Left colon (tissue), 2 donors: ENCODE data around the gene ADGRF1. TPM values are rescaled to one million over a fixed set of nuclear protein-coding genes. Genes with fewer than 3 reads are reported as not detected.

ENCODE experiments used
- ATAC-seq: fragments of 200-7000 bp; cut with Tn5 transposase; one replicate; pipeline ENCODE4 v1.9.1; 2020; ENCODE audit warnings: mild to moderate bottlenecking, moderate library complexity
- DNase-seq, 2 donors: peaks; one replicate each; pipeline ENCODE4 v3.0.0-alpha.2; 2020
- intact Hi-C, 2 donors: fragments of 100-400 bp; cut with DNase I in 1 of 2; cut with micrococcal nuclease in 1 of 2; formaldehyde crosslinking; loops; one replicate each; pipeline versions ENCODE4 v1.11.2 to v1.14.0; 2022; cut with DNase I, micrococcal nuclease
- total RNA-seq, 2 donors: library from RNA; stranded (reverse); fragmentation: NEBNext Ultra II Directional; extraction: Animal tissue kit (Norgen Biotek cat#: 25700); gene quantifications; one replicate each; pipeline ENCODE4 v1.2.1, GENCODE V29; 2021
- donor health status: DM: no; HTN: no; CAD: no.
- donor health status: DM: yes; HTN: yes; CAD: no.

The ADGRF1 gene
- total RNA-seq, 2 donors from 2014 or later, result 0.52 to 2.1 TPM

GRCh38 chr6:46956409-46956808 lies 85.7 kb downstream of the ADGRF1 start:
- intact Hi-C loops, result no loop called here
- DNase-seq (no peak), ATAC-seq (no peak)

DNA sequence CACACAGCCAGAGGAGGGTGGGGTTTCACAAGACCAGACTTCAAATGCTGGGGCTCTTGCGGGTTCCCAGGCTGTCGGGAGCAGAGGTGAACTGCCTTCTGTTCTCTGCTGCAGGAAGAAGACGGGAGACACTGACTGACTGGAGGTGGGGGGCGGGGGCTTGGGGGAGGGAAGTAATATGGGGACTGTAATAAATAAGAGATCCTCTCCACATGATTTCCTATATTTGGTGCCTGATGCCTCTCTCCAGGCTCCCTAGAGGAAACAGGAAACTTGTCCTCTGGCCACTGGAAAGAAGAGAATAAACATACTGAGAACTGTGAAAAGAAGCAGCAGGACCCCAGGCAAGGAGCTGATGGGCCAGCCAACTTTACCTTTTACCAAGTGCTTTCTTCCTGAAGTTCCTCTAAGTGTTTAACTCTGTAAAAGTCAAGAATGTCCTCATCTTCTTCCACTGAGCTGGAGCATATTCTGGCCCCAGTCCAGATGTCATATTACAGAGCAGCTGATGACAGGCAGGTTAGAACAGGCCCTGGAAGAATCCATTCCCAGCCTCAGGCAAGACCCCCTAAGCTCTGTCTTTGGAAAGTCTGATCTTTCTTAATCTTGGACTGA lies 87.2 kb downstream of the ADGRF1 start:
- intact Hi-C loops, result no loop called here
- no peak for DNase-seq

GRCh38 chr6:46953921-46954320 lies 88.2 kb downstream of the ADGRF1 start:
- intact Hi-C loops, result no loop called here
- ATAC-seq (no peak), DNase-seq (no peak)

More for the DNA sequence above, 87.2 kb downstream of the ADGRF1 start:
- no peak for ATAC-seq

- peak; percentile 56 to 85 for DNase-seq
- ATAC-seq, result peak; percentile 90
- intact Hi-C loops, result no loop called here
Measured at GRCh38 chr6:46949632-46950280, 92.4 kb downstream of the ADGRF1 start.

- ATAC-seq, result no peak
- no peak for DNase-seq
- intact Hi-C loops, result no loop called here
Measured at GRCh38 chr6:46948699-46949098, 93.4 kb downstream of the ADGRF1 start.

Other genes starting within 250 kb of the ADGRF1 start
- gene MEP1A, start 248.9 kb downstream of the ADGRF1 start, total RNA-seq, result 100 to 1,000 TPM; 197 to 412 TPM
- gene ADGRF5, start 120.4 kb downstream of the ADGRF1 start, total RNA-seq, result 1 to 10 TPM; 3.2 to 3.8 TPM